Endothelial cell of umbilical vein (primary cell): ENCODE results near the gene PLCG2. TPM values are rescaled to one million over a fixed set of nuclear protein-coding genes. Genes with fewer than 3 reads are reported as not detected.

ENCODE experiments used
- BruUV-seq: library from RNA; stranded (reverse); fragments of 400-500 nt; replicated peaks from 2 replicates; lab custom pipeline; 2021; lab: Mats Ljungman, UMichigan
- CTCF ChIA-PET: fragments of 300-600, 350-600 bp; sonication (Branson Sonifier 250); formaldehyde crosslinking; loops from one replicate; lab custom pipeline; 2021; ENCODE audit warnings: antibody characterized with exemption, inconsistent platforms; lab: Charles Lee
- POLR2A ChIA-PET: fragments of 300-600, 350-600 bp; sonication (Branson Sonifier 250); formaldehyde crosslinking; loops from one replicate; lab custom pipeline; 2021; ENCODE audit warnings: antibody characterized with exemption, inconsistent platforms; lab: Charles Lee
- DNase-seq: peaks from one replicate; pipeline ENCODE4 v3.0.0-alpha.2; 2011; ENCODE audit warnings: low read depth, low spot score
- FAIRE-seq: peaks from 2 replicates; lab custom pipeline; 2011; peaks lifted over from hg19 to GRCh38; lab: Jason Lieb, UNC
- H2AFZ ChIP-seq: 2 replicates; pipeline ENCODE4 v1.6.0; 2012; ENCODE audit warnings: low read depth, low read length, control low read depth, inconsistent platforms
- H3K27ac ChIP-seq: 2 replicates; pipeline ENCODE4 v1.5.1; 2011; ENCODE audit warnings: low read depth, mild to moderate bottlenecking, control low read depth, low read length, moderate library complexity; ENCODE audit not compliant: insufficient read depth
- H3K27me3 ChIP-seq, 2 experiments: 2 replicates each; pipeline versions ENCODE4 v1.6.0 to v1.6.1; 2011; ENCODE audit warnings: low read length in 2 of 2, mixed read lengths in 1 of 2; ENCODE audit not compliant: control insufficient read depth in 2 of 2, insufficient read depth in 2 of 2
- H3K36me3 ChIP-seq, 2 experiments: 2 replicates in 1 of 2; 3 replicates in 1 of 2; pipeline ENCODE4 v1.5.1; 2011; ENCODE audit warnings: low read length in 2 of 2, mild to moderate bottlenecking in 1 of 2, moderate library complexity in 1 of 2; ENCODE audit not compliant: control insufficient read depth in 2 of 2, insufficient read depth in 2 of 2; ENCODE audit errors: extremely low read depth in 1 of 2
- H3K4me1 ChIP-seq: 3 replicates; pipeline ENCODE4 v1.5.1; 2011; ENCODE audit warnings: mild to moderate bottlenecking, low read length; ENCODE audit not compliant: control insufficient read depth, insufficient read depth; ENCODE audit errors: extremely low read depth
- H3K4me2 ChIP-seq: 2 replicates; pipeline ENCODE4 v1.6.1; 2011; ENCODE audit warnings: low read length, control low read depth, mixed read lengths; ENCODE audit not compliant: insufficient read depth
- H3K4me3 ChIP-seq, 3 experiments: fragments of 200-600 bp in 1 of 3; sonication (generic), shearing (Covaris generic) in 1 of 3; replicated peaks in 1 of 3; 2 replicates each; pipeline ENCODE4 v1.5.1; 2011 to 2016; ENCODE audit warnings: control low read depth in 3 of 3, low read length in 3 of 3, mild to moderate bottlenecking in 2 of 3, inconsistent platforms in 1 of 3, low read depth in 1 of 3, moderate library complexity in 1 of 3; ENCODE audit not compliant: insufficient read depth in 1 of 3
- H3K79me2 ChIP-seq: 2 replicates; pipeline ENCODE4 v1.6.0; 2012; ENCODE audit warnings: low read length, inconsistent platforms; ENCODE audit not compliant: control insufficient read depth, insufficient read depth
- H3K9ac ChIP-seq: replicated peaks from 2 replicates; pipeline ENCODE3; 2011; ENCODE audit warnings: low read length, control low read depth; ENCODE audit not compliant: insufficient read depth; ENCODE audit errors: extremely low read depth
- H3K9me1 ChIP-seq: replicated peaks from 3 replicates; pipeline ENCODE4 v1.6.0; 2011; ENCODE audit warnings: mild to moderate bottlenecking, low read length; ENCODE audit not compliant: control insufficient read depth, insufficient read depth; ENCODE audit errors: extremely low read depth
- H3K9me3 ChIP-seq: replicated peaks from 2 replicates; pipeline ENCODE4 v1.5.1; 2012; ENCODE audit warnings: low read length, inconsistent platforms; ENCODE audit not compliant: control insufficient read depth, insufficient read depth
- H4K20me1 ChIP-seq: replicated peaks from 2 replicates; pipeline ENCODE3; 2011; ENCODE audit warnings: mild to moderate bottlenecking, low read length; ENCODE audit not compliant: control insufficient read depth, insufficient read depth; ENCODE audit errors: extremely low read depth
- MYC ChIP-seq: IDR thresholded peaks from one replicate; pipeline ENCODE4 v1.6.1; 2011; ENCODE audit warnings: mild to moderate bottlenecking, low read depth, low read length
- POLR2A ChIP-seq: IDR thresholded peaks from 2 replicates; pipeline ENCODE4 v1.6.1; 2012; ENCODE audit warnings: low read depth, mild to moderate bottlenecking, control low read depth, low read length
- dilution Hi-C: fragments of 300-500 bp; cut with MboI; formaldehyde crosslinking; loops from one replicate; pipeline ENCODE4 v1.15.0; 2019; ENCODE audit warnings: low sequenced_read_pairs; ENCODE audit not compliant: extremely low pct_ligation_motif_present
- intact Hi-C: fragments of 100-400 bp; cut with micrococcal nuclease; formaldehyde crosslinking; loops from one replicate; pipeline ENCODE4 v1.10.0; 2022
- polyA plus RNA-seq, 4 experiments: library from polyadenylated mRNA; depleted of rRNA in 3 of 4; stranded (reverse) in 3 of 4; unstranded in 1 of 4; fragments of >200 nt; gene quantifications; 2 replicates each; pipeline versions ENCODE4 v1.2.1 to v1.2.3, GENCODE V29; 2011 to 2012; ENCODE audit warnings: missing spikeins in 1 of 4
- total RNA-seq: library from RNA; stranded (reverse); gene quantifications from 2 replicates; pipeline ENCODE4 v1.2.3, GENCODE V29; 2021

PLCG2 gene
- total and polyA plus RNA-seq, 2 donors (not counting 3 experiments of a cell fraction or from before 2014, with no cell fraction given), result 10.8 to 13.6 TPM

GRCh38 chr16:81752876-81753227, 26.2 kb upstream of the PLCG2 start:
- ChIA-PET POLR2A (no interaction called here), CTCF (interaction anchor here (0.7 to 2.2 kb wide), 4 partner anchors 10 to 261 kb away, joined by 3 to 7 read pairs (median 4); no protein-coding TSS in a partner anchor)
- Histone ChIP-seq H3K4me1 (peaks cover 18% of the 10 kb centered on the region), H3K9me1 (no peaks in the 10 kb centered on the region), H3K27ac (no peak overlapping the region), H2AFZ (peak overlapping the region; percentile 95), H3K4me2 (no peak overlapping the region), H3K36me3 (no peaks in the 10 kb centered on the region), H3K9me3 (no peaks in the 10 kb centered on the region), H4K20me1 (no peaks in the 10 kb centered on the region), H3K27me3 (no peaks in the 10 kb centered on the region), H3K79me2 (no peaks in the 10 kb centered on the region), H3K4me3 (no peak overlapping the region), H3K9ac (no peak overlapping the region)
- intact Hi-C loops, result no loop called here
- dilution Hi-C loops, result no loop called here
- no peak for FAIRE-seq
- no peak for TF ChIP-seq MYC
- no TSS peak for BruUV-seq
- no peak for DNase-seq

- ChIA-PET POLR2A (no interaction called here), CTCF (interaction anchor here (0.9 to 7.2 kb wide), 3 partner anchors 119 to 719 kb away, joined by 3 to 34 read pairs (median 6); partner anchors contain the start of gene ATMIN)
- TF ChIP-seq POLR2A, result no peak
Measured at GRCh38 chr16:81754858-81755257, 24.2 kb upstream of the PLCG2 start.

More at GRCh38 chr16:81754858-81755257, 24.2 kb upstream of the PLCG2 start:
- peaks cover 18% of the 10 kb centered on the region for H3K4me1 ChIP-seq
- H3K79me2 ChIP-seq, result no peaks in the 10 kb centered on the region
- FAIRE-seq (no peak), DNase-seq (no peak)
- dilution Hi-C loops, result no loop called here
- no peak overlapping the region for H2AFZ ChIP-seq
- H3K9me1 ChIP-seq, result no peaks in the 10 kb centered on the region
- no peaks in the 10 kb centered on the region for H3K27me3 ChIP-seq
- H3K9ac ChIP-seq, result no peak overlapping the region
- BruUV-seq, result no TSS peak
- H3K9me3 ChIP-seq, result no peaks in the 10 kb centered on the region
- no peak overlapping the region for H3K4me2 ChIP-seq
- no peak overlapping the region for H3K4me3 ChIP-seq
- no peak overlapping the region for H3K27ac ChIP-seq
- no peaks in the 10 kb centered on the region for H4K20me1 ChIP-seq
- H3K36me3 ChIP-seq, result no peaks in the 10 kb centered on the region
- intact Hi-C loops, result no loop called here
